B cell (primary cell): ENCODE measurements around the gene CRB1. TPM values are rescaled to one million over a fixed set of nuclear protein-coding genes. Genes with fewer than 3 reads are reported as not detected.

Source experiments
- ATAC-seq: fragments of 200-7000 bp; cut with Tn5 transposase; one replicate; pipeline ENCODE4 v1.10.0; 2021; ENCODE audit warnings: low read depth, mild to moderate bottlenecking, moderate number of reproducible peaks, moderate library complexity
- CTCF ChIA-PET: fragments of 350-600 bp; sonication (Branson Sonifier 250); formaldehyde crosslinking; loops from one replicate; lab custom pipeline; 2021; ENCODE audit warnings: antibody characterized with exemption, inconsistent platforms; lab: Charles Lee
- POLR2A ChIA-PET: fragments of 350-600 bp; sonication (Branson Sonifier 250); formaldehyde crosslinking; loops from one replicate; lab custom pipeline; 2021; ENCODE audit warnings: antibody characterized with exemption; lab: Charles Lee
- DNase-seq: peaks from one replicate; pipeline ENCODE4 v3.0.0; 2013
- H2AFZ ChIP-seq: 2 replicates; pipeline ENCODE4 v1.6.1; 2012; ENCODE audit warnings: mild to moderate bottlenecking, low read depth, low read length; ENCODE audit not compliant: insufficient read depth, poor library complexity, severe bottlenecking
- H3K27ac ChIP-seq, 2 donors: 1 replicate in 1 of 2; 2 replicates in 1 of 2; pipeline ENCODE4 v1.5.1; 2012 to 2013; ENCODE audit warnings: low read length in 2 of 2, mild to moderate bottlenecking in 2 of 2, moderate library complexity in 1 of 2
- H3K27me3 ChIP-seq, 4 experiments: fragments of 200-600 bp in 1 of 4; sonication (generic) in 1 of 4; replicated peaks in 1 of 4; 1 replicate in 2 of 4; 2 replicates in 2 of 4; pipeline versions ENCODE4 v1.6.1 to v1.7.0; 2013 to 2016; ENCODE audit warnings: low read length in 3 of 4, mild to moderate bottlenecking in 2 of 4, mixed read lengths in 1 of 4, moderate library complexity in 1 of 4; ENCODE audit not compliant: insufficient read depth in 4 of 4, control insufficient read depth in 3 of 4; ENCODE audit errors: control extremely low read depth in 1 of 4
- H3K36me3 ChIP-seq, 2 experiments: replicated peaks in 1 of 2; 1 replicate in 1 of 2; 2 replicates in 1 of 2; pipeline versions ENCODE4 v1.6.1 to v1.7.1; 2013; ENCODE audit warnings: low read length in 1 of 2; ENCODE audit not compliant: insufficient read depth in 2 of 2, control insufficient read depth in 1 of 2; ENCODE audit errors: control extremely low read depth in 1 of 2, extremely low read depth in 1 of 2
- H3K4me1 ChIP-seq, 2 donors: fragments of 200-600 bp in 1 of 2; sonication (generic) in 1 of 2; 1 replicate in 1 of 2; 2 replicates in 1 of 2; pipeline versions ENCODE4 v1.5.1 to v1.6.1; 2013 to 2017; ENCODE audit warnings: low read length in 2 of 2; ENCODE audit not compliant: control insufficient read depth in 2 of 2, insufficient read depth in 2 of 2
- H3K4me2 ChIP-seq: replicated peaks from 2 replicates; pipeline ENCODE3; 2012; ENCODE audit warnings: mild to moderate bottlenecking, low read depth, low read length; ENCODE audit not compliant: poor library complexity, severe bottlenecking
- H3K4me3 ChIP-seq, 5 experiments: fragments of 200-600 bp in 1 of 5; sonication (generic) in 1 of 5; 1 replicate in 3 of 5; 2 replicates in 2 of 5; pipeline versions ENCODE4 v1.5.1 to v1.7.0; 2011 to 2016; ENCODE audit warnings: low read length in 4 of 5, mild to moderate bottlenecking in 4 of 5, low read depth in 2 of 5, control low read depth in 1 of 5, moderate library complexity in 1 of 5; ENCODE audit not compliant: insufficient read depth in 1 of 5; ENCODE audit errors: control extremely low read depth in 1 of 5, extremely low read depth in 1 of 5
- H3K79me2 ChIP-seq: fragments of 200-600 bp; sonication (generic); one replicate; pipeline ENCODE4 v1.6.0; 2016; ENCODE audit warnings: low read length; ENCODE audit not compliant: control insufficient read depth, insufficient read depth
- H3K9ac ChIP-seq: fragments of 200-600 bp; sonication (generic); 2 replicates; pipeline ENCODE4 v1.6.1; 2017; ENCODE audit warnings: mild to moderate bottlenecking, low read length, moderate library complexity
- H3K9me3 ChIP-seq, 3 donors: one replicate each; pipeline versions ENCODE4 v1.6.1 to v1.7.1; 2013; ENCODE audit warnings: low read length in 2 of 3; ENCODE audit not compliant: control insufficient read depth in 2 of 3, insufficient read depth in 1 of 3; ENCODE audit errors: control extremely low read depth in 1 of 3
- H4K20me1 ChIP-seq: 2 replicates; pipeline ENCODE4 v1.6.0; 2012; ENCODE audit warnings: mild to moderate bottlenecking, low read length; ENCODE audit not compliant: insufficient read depth, control insufficient read depth, poor library complexity, severe bottlenecking
- H3K27ac Mint-ChIP-seq: one replicate; pipeline ENCODE4 v1.8.0; 2021; ENCODE audit warnings: mixed read lengths
- H3K27me3 Mint-ChIP-seq: one replicate; pipeline ENCODE4 v1.8.0; 2021; ENCODE audit warnings: mixed read lengths
- H3K4me1 Mint-ChIP-seq: one replicate; pipeline ENCODE4 v1.8.0; 2021; ENCODE audit warnings: mixed read lengths
- H3K4me3 Mint-ChIP-seq: one replicate; pipeline ENCODE4 v1.8.0; 2021; ENCODE audit warnings: mixed read lengths
- H3K9me3 Mint-ChIP-seq: one replicate; pipeline ENCODE4 v1.8.0; 2022; ENCODE audit warnings: mixed read lengths; ENCODE audit not compliant: insufficient read depth
- EZH2 ChIP-seq: IDR thresholded peaks from 2 replicates; pipeline ENCODE4 v1.6.1; 2012; ENCODE audit warnings: borderline replicate concordance, low read depth, mild to moderate bottlenecking, moderate library complexity, low read length; ENCODE audit not compliant: insufficient read depth, poor library complexity, severe bottlenecking
- WGBS: methylation state at CpG from one replicate; pipeline ENCODE4 v1.1.5; 2013; ENCODE audit warnings: missing lambda C conversion rate; ENCODE audit not compliant: insufficient coverage; 5-methylcytosine and 5-hydroxymethylcytosine counted together
- intact Hi-C: fragments of 100-400 bp; cut with micrococcal nuclease; formaldehyde crosslinking; loops from one replicate; pipeline ENCODE4 v1.10.0; 2022
- polyA plus RNA-seq: library from polyadenylated mRNA; depleted of rRNA; stranded (reverse); fragments of >200 nt; gene quantifications from 2 replicates; pipeline ENCODE4 v1.2.3, GENCODE V29; 2012
- total RNA-seq, 2 donors: library from RNA; stranded (reverse); fragments of 120-200 nt in 1 of 2; gene quantifications; 1 replicate in 1 of 2; 2 replicates in 1 of 2; pipeline versions ENCODE4 v1.2.3 to v1.2.4, GENCODE V29; 2013 to 2022
- TF ChIP-seq, protein P1 (sequence below): fragments of 200-600 bp; IDR thresholded peaks from one replicate; pipeline ENCODE4 v1.8.0; 2022; ENCODE audit warnings: antibody characterized with exemption, mild to moderate bottlenecking

The CRB1 gene
- total and polyA plus RNA-seq, 2 donors (not counting 1 experiment from before 2014, with no cell fraction given) = 0.15 TPM; not detected in 1

DNA sequence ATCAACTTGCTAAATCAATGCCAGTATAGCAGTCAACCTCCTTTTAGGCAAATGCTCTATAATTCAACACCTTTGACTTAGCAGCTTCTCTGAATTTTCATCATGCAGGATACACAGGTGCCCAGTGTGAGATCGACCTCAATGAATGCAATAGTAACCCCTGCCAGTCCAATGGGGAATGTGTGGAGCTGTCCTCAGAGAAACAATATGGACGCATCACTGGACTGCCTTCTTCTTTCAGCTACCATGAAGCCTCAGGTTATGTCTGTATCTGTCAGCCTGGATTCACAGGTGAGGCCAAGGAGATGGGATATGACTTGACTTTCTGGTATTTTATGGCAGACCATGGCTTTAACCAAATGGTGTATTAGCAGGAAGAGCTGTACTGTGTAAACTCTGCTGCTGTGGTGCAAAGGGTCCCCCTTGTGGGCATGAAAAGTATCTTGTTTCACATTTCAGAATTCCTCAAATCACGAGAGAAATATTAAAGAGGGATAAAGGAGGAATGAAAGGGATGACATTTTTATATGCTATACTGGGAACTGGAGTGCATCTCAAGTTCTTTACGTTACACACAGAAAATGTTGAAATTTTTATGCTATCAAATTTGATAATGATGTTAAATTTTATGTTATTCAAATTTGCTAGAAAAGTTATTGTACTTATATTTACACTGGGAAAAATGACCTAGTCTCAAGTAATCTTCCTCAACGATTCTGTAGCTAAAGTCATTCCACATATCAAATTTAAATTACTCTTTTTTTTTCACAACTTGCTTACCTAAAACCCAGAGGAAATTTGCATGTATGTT, 88.9 kb downstream of the CRB1 start:
- Histone ChIP-seq H3K9ac (no peak overlapping the region), H3K36me3 (no peaks in the 10 kb centered on the region), H3K79me2 (no peaks in the 10 kb centered on the region), H3K4me2 (no peak overlapping the region), H3K4me3 (no peak overlapping the region), H3K4me1 (peaks cover 0 to under 1% of the 10 kb centered on the region in 2 donors), H3K27me3 (no peaks in the 10 kb centered on the region), H4K20me1 (no peaks in the 10 kb centered on the region), H3K9me3 (peaks cover 0 to 3% (median 0%) of the 10 kb centered on the region in 3 donors), H2AFZ (no peak overlapping the region), H3K27ac (no peak overlapping the region)
- POLR2A ChIA-PET = no interaction called here
- no peak for ATAC-seq
- 100% methylated on average over 2 of the region's 5 CpGs for WGBS
- intact Hi-C loops = no loop called here
- no peaks in the 10 kb centered on the region for H3K9me3 Mint-ChIP-seq
- CTCF ChIA-PET = interaction anchor here (0.6 to 6.6 kb wide), 10 partner anchors 9 to 1209 kb away, joined by 3 to 104 read pairs (median 3); no protein-coding TSS in a partner anchor
- no peak overlapping the region for H3K4me3 Mint-ChIP-seq
- no peak for TF ChIP-seq EZH2
- TF ChIP-seq, protein P1, sequence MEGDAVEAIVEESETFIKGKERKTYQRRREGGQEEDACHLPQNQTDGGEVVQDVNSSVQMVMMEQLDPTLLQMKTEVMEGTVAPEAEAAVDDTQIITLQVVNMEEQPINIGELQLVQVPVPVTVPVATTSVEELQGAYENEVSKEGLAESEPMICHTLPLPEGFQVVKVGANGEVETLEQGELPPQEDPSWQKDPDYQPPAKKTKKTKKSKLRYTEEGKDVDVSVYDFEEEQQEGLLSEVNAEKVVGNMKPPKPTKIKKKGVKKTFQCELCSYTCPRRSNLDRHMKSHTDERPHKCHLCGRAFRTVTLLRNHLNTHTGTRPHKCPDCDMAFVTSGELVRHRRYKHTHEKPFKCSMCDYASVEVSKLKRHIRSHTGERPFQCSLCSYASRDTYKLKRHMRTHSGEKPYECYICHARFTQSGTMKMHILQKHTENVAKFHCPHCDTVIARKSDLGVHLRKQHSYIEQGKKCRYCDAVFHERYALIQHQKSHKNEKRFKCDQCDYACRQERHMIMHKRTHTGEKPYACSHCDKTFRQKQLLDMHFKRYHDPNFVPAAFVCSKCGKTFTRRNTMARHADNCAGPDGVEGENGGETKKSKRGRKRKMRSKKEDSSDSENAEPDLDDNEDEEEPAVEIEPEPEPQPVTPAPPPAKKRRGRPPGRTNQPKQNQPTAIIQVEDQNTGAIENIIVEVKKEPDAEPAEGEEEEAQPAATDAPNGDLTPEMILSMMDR = peak; percentile 70
- H3K27ac Mint-ChIP-seq = no peak overlapping the region
- peak; percentile 46 for DNase-seq
- H3K4me1 Mint-ChIP-seq = no peaks in the 10 kb centered on the region
- no peaks in the 10 kb centered on the region for H3K27me3 Mint-ChIP-seq

DNA sequence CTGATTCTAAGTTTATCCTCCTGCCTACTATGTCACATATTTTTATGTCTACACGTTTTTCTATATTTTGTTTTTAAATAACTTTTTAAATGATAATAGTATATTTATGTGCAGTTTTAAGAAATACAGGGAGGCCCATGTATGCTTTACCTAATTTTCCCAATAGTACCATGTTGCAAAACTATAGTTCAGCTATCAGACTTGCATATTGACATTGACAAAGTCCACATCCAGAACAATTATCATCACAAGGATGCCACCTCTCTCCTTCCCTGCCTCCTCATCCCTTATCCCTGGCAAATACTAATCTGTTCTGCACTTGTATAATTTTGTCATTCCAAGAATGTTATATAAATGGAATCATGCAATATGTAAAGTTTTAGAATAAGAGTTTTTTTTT, 90.9 kb downstream of the CRB1 start:
- Mint-ChIP-seq H3K4me3 (no peak overlapping the region), H3K27me3 (no peaks in the 10 kb centered on the region), H3K27ac (no peak overlapping the region), H3K9me3 (no peaks in the 10 kb centered on the region), H3K4me1 (no peaks in the 10 kb centered on the region)
- intact Hi-C loops = no loop called here
- H4K20me1 ChIP-seq = no peaks in the 10 kb centered on the region
- H3K4me1 ChIP-seq = no peaks in the 10 kb centered on the region
- no peak overlapping the region for H3K9ac ChIP-seq
- ATAC-seq (no peak), DNase-seq (no peak)
- no CpG with 5 or more reads among the region's 1 CpG for WGBS
- POLR2A ChIA-PET = no interaction called here
- H3K4me3 ChIP-seq = no peak overlapping the region
- no peaks in the 10 kb centered on the region for H3K27me3 ChIP-seq
- TF ChIP-seq EZH2 = no peak
- TF ChIP-seq, protein P1 = no peak
- no peak overlapping the region for H3K4me2 ChIP-seq
- no peak overlapping the region for H3K27ac ChIP-seq
- no peaks in the 10 kb centered on the region for H3K36me3 ChIP-seq
- no peaks in the 10 kb centered on the region for H3K79me2 ChIP-seq
- CTCF ChIA-PET = interaction anchor here (6.6 kb wide), 1 partner anchor 180 kb away, joined by 104 read pairs; no protein-coding TSS in a partner anchor
- no peak overlapping the region for H2AFZ ChIP-seq
- peaks cover 0 to 3% (median 0%) of the 10 kb centered on the region in 3 donors for H3K9me3 ChIP-seq
